Stomach smooth muscle (tissue), 2 donors: ENCODE measurements around the gene FAIM2.

Experiments
- H3K27ac ChIP-seq: one replicate; pipeline ENCODE4 v1.7.0; 2013; ENCODE audit warnings: mild to moderate bottlenecking, low read length, inconsistent platforms
- H3K27me3 ChIP-seq, 2 donors: one replicate each; pipeline ENCODE4 v1.7.0; 2013; ENCODE audit warnings: low read length in 2 of 2; ENCODE audit not compliant: insufficient read depth in 2 of 2, control insufficient read depth in 1 of 2
- H3K36me3 ChIP-seq, 2 donors: one replicate each; pipeline ENCODE4 v1.7.0; 2013; ENCODE audit warnings: low read length in 2 of 2; ENCODE audit not compliant: control insufficient read depth in 2 of 2, insufficient read depth in 2 of 2
- H3K4me1 ChIP-seq: one replicate; pipeline ENCODE4 v1.7.0; 2013; ENCODE audit warnings: low read length; ENCODE audit not compliant: control insufficient read depth, insufficient read depth
- H3K4me3 ChIP-seq, 2 donors: one replicate each; pipeline ENCODE4 v1.7.0; 2013; ENCODE audit warnings: low read length in 2 of 2
- H3K9ac ChIP-seq, 2 donors: one replicate each; pipeline ENCODE4 v1.7.0; 2013; ENCODE audit warnings: low read length in 2 of 2, mild to moderate bottlenecking in 1 of 2
- H3K9me3 ChIP-seq, 2 donors: one replicate each; pipeline ENCODE4 v1.7.0; 2013; ENCODE audit warnings: low read length in 2 of 2; ENCODE audit not compliant: control insufficient read depth in 2 of 2
- donor health status: healthy.
- donor health status: Pancreatic carcinoma.

FAIM2 gene

DNA sequence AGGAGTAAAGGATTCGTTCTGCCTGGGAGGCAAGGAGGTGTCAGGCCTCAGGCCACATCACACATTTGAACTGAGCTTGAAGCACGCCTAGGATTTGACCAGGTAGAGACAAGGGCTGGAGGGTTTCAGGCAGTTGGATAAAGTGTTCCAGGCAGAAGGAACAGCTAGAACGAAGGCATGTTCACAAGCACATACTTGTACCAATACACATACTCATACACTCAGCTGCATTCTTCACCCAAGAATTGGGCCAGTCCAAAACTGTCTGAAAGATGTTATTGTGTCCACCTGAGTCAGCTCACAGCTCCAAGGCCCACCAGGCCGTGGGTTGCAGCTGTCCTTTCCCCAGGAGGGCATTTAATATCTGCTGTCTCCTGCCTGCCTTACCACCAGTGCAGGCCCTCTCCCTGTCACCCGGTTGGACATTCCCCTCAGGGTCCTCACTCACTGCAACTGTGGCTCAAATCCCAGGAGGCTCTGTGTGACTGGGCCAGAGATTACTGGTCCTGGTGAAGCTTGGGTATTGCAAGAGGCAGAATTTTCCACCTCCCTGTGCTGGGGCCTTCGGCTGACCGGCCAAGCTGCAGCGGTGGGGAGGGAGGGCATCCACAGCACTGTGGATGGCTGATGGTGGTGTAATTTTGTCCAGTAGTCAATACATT is 34.1 kb upstream of the FAIM2 start:
- Histone ChIP-seq H3K4me1 (no peaks in the 10 kb centered on the region), H3K36me3 (no peaks in the 10 kb centered on the region), H3K27ac (no peak overlapping the region), H3K27me3 (no peaks in the 10 kb centered on the region), H3K4me3 (no peak overlapping the region), H3K9me3 (no peaks in the 10 kb centered on the region), H3K9ac (no peak overlapping the region)

DNA sequence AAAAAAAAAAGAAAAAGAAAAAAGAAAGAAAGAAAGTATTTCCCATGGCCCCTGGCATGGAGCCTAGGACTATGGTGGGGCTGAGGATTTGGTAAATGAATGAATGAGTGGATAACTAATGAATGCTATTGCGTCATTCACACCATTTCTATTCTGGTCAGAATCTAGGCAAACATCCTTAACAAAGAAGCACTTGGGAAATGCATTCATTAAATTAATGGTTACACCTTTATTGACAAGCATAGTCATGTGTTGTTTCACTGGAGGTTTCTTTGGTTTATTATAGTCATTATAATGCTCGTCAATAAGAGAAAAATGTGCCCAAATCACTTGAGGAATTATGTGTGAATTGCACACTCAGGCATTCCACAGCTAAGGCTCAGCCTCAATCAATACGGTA is 33.2 kb upstream of the FAIM2 start:
- no peak overlapping the region for H3K4me3 ChIP-seq
- H3K9me3 ChIP-seq = no peaks in the 10 kb centered on the region
- H3K36me3 ChIP-seq = no peaks in the 10 kb centered on the region
- no peaks in the 10 kb centered on the region for H3K27me3 ChIP-seq
- no peak overlapping the region for H3K27ac ChIP-seq
- no peaks in the 10 kb centered on the region for H3K4me1 ChIP-seq
- H3K9ac ChIP-seq = no peak overlapping the region

DNA sequence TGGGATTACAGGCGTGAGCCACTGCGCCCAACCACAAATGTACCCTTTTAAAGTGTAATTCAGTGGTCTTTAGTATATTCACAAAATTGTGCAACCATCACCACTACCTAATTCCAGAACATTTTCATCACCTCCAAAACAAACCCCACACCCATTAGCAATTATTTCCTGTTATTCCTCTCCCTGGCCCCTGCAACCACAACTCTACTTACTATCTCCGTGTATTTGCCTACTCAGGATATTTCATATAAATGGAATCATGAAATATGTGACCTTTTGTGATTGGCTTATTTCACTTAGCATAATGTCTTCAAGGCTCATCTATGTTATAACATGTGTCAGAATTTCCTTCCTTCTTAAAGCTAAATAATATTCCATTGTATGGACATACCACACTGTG is 30.8 kb upstream of the FAIM2 start:
- H3K4me1 ChIP-seq = no peaks in the 10 kb centered on the region
- no peaks in the 10 kb centered on the region for H3K9me3 ChIP-seq
- H3K4me3 ChIP-seq = no peak overlapping the region
- H3K36me3 ChIP-seq = no peaks in the 10 kb centered on the region
- H3K9ac ChIP-seq = no peak overlapping the region
- no peak overlapping the region for H3K27ac ChIP-seq
- no peaks in the 10 kb centered on the region for H3K27me3 ChIP-seq

DNA sequence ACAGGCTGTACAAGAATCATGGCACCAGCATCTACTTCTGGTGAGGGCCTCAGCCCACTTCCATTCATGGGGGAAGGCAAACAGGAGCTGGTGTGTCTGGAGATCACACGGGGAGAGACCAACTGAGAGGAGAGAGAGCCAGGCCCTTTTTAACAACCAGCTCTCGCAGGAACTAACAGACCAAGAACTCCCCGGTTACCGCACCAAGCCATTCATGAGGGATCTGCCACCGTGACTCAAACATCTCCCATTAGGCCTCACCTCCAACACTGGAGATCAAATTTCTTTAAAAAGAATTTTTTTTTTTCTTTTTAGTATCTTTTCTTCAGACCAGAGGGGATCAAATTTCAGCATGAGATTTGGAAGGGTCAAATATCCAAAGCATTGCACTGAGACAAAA is 30.1 kb upstream of the FAIM2 start:
- H3K27me3 ChIP-seq = peaks cover 0 to 2% of the 10 kb centered on the region in 2 donors
- H3K9me3 ChIP-seq = no peaks in the 10 kb centered on the region
- no peak overlapping the region for H3K4me3 ChIP-seq
- no peak overlapping the region for H3K9ac ChIP-seq
- H3K36me3 ChIP-seq = no peaks in the 10 kb centered on the region
- no peak overlapping the region for H3K27ac ChIP-seq
- H3K4me1 ChIP-seq = no peaks in the 10 kb centered on the region

DNA sequence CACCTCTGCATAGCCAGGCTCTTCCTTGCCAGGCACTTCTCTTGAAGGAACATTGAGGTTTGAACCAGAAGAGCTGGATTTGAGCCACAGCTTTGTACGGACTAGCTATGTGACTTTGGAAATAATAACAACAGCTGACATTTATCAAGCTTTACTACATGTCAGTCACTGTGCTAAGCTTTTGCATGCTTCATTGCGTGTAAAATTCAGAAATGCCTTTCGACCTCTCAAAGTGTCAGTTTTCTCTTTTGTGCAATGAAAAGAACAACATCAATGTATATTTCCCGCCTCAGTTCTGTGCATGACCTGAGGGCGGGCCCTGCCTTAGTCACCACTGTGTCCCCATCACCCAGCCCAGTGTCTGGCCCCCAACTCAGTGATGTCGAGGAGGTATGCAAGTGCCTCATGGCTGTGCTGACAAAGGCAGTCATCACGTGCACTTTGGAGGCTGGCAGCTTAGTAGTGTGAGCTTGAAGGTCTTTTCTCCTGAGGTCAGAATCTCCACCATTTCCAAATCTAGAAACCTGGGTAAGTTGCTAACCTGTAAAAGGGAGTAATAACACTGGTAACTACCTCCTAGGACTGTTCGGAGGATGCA is 28.9 kb upstream of the FAIM2 start:
- H3K4me1 ChIP-seq = no peaks in the 10 kb centered on the region
- no peaks in the 10 kb centered on the region for H3K9me3 ChIP-seq
- H3K4me3 ChIP-seq = no peak overlapping the region
- H3K36me3 ChIP-seq = no peaks in the 10 kb centered on the region
- no peak overlapping the region for H3K27ac ChIP-seq
- peaks cover 0 to 2% of the 10 kb centered on the region in 2 donors for H3K27me3 ChIP-seq
- H3K9ac ChIP-seq = no peak overlapping the region

DNA sequence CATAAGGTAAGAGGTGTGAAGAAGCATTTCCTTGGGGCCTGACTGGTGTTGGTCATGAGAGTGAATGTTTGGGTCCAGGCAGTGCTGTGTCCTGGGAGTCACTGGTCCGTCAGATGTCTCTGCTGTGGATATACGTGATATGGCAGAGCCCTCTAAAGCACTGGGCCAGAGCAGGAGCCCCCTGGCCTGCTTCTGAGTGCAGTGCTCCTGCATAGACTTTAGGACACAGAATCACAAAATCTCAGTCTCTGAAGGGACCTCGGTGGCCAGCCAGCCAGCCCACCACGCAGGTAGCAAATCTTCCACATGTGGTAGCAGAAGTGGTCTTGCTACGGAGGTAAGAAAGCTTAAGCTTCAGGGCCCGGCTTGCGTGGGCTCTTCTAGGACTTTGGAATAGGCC is 28.3 kb upstream of the FAIM2 start:
- no peaks in the 10 kb centered on the region for H3K4me1 ChIP-seq
- no peaks in the 10 kb centered on the region for H3K36me3 ChIP-seq
- no peak overlapping the region for H3K27ac ChIP-seq
- peaks cover 0 to 2% of the 10 kb centered on the region in 2 donors for H3K27me3 ChIP-seq
- no peak overlapping the region for H3K4me3 ChIP-seq
- no peaks in the 10 kb centered on the region for H3K9me3 ChIP-seq
- H3K9ac ChIP-seq = no peak overlapping the region

DNA sequence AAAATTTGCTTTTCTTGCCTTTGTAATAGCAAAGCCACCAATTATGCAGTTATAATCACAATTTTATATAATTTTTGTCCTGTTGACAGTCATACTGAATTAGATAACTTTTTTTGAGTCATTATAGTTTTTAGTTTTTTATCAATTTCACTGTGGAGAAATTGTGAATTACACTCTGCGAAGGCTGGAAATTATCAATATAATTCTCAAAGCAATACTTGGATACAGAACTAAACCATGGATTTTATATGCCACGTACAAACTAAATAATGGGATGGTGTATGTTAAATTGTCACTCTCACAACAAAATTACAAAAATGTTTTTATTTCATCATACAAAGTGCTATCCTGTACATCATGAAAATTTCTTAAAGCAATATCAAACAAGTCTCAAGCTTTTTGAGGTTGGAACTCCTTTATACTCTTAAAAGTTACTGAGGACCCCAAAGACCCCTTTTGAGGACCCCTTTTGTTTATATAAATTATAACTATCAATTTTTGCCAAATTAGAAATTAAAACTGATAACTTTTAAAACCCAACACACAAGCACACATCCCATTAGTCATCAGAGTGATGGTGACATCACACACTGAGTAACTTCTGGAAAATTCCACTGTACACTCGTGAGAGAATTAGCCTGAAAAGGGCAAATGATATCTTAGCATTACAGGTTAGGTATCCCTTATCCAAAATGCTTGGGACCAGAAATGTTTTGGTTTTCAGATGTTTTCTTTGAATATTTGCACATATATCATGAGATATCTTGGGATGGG is 27.0 kb upstream of the FAIM2 start:
- H3K4me3 ChIP-seq = no peak overlapping the region
- no peaks in the 10 kb centered on the region for H3K4me1 ChIP-seq
- peaks cover 0 to 2% of the 10 kb centered on the region in 2 donors for H3K27me3 ChIP-seq
- no peak overlapping the region for H3K9ac ChIP-seq
- no peak overlapping the region for H3K27ac ChIP-seq
- H3K36me3 ChIP-seq = no peaks in the 10 kb centered on the region
- no peaks in the 10 kb centered on the region for H3K9me3 ChIP-seq

DNA sequence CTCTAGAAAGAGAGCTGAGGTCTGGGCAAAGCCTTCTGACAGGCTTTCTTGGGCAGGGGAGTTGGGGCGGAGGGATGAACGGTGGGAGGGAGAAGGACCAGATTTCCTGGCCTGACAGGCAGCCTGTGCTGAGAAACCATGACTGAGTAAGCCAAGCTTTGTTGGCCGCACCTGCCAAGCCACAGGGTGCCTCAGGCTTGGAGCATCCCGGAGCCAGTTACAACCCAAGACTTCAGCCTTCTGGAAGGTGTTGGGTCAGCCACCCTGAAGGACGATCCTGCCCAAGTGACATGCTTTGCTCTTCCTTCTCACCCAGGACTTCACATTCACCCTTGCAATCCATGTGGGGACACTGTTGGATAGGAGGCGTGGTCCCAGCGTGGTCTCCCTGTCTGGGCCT is 25.9 kb upstream of the FAIM2 start:
- H3K4me3 ChIP-seq = no peak overlapping the region

DNA sequence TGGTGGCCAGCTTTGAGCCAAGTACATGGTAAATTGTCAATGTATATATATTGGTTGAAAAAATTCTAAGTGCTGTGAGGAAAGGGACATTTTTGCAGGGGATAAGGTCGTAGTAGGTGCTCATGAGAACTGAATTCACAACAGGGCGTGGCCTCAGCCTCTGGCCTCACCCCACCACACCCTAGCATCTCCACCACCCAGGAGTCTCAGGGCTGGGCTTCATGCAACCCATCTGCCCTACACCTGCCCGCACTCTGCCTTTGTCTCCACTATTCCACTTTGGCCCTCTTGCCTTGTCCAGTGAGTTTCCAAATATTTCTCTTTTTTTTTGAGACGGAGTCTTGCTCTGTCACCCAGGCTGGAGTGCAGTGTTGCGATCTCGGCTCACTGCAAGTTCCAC is 24.8 kb upstream of the FAIM2 start:
- H3K4me1 ChIP-seq = peaks cover 3% of the 10 kb centered on the region

More for the DNA sequence above, 25.9 kb upstream of the FAIM2 start:
- no peaks in the 10 kb centered on the region for H3K9me3 ChIP-seq
- H3K4me1 ChIP-seq = no peaks in the 10 kb centered on the region
- peaks cover 0 to 2% of the 10 kb centered on the region in 2 donors for H3K27me3 ChIP-seq
- no peak overlapping the region for H3K27ac ChIP-seq
- H3K36me3 ChIP-seq = no peaks in the 10 kb centered on the region
- H3K9ac ChIP-seq = no peak overlapping the region

DNA sequence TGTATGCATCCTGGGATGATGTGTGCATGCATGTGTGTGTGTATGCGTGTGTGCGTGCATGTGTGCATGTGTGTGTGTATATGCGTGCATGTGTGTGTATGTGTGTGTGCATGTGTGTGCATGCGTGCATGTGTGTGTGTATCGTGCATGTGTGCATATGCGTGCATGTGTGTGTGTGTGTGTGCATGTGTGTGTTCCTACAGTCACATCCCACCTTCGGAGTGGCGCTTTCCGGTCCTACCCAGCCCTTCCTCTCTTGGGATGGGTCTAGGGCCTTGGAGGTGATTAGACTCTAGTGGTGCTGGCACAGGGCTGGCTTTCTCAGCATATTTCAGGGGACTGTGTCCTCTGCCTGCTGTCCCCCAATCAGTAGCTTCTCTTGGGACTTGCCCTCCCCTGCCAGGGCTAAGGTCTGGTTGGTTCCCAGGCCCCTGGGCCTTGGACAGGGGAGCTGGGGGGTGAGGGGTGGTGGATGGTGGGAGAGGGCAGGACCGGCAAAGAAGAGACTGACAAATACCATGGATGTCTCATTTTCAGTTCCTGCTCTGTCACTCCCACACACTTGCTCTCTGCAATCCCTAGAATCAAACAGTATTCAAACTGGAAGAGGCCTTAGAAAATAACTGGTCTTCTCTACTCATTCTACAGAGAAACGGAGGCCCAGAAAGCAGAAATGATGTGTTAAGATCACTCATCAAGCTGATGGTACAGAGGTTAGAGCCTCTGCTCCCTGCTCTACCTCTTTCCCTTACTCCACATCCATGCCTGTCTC is 21.9 kb upstream of the FAIM2 start:
- H3K27ac ChIP-seq = no peak overlapping the region
- H3K4me3 ChIP-seq = no peak overlapping the region
- peaks cover 3% of the 10 kb centered on the region for H3K4me1 ChIP-seq
- no peaks in the 10 kb centered on the region for H3K9me3 ChIP-seq
- H3K27me3 ChIP-seq = peaks cover 0 to 2% of the 10 kb centered on the region in 2 donors
- H3K36me3 ChIP-seq = no peaks in the 10 kb centered on the region
- H3K9ac ChIP-seq = no peak overlapping the region

More for the DNA sequence above, 24.8 kb upstream of the FAIM2 start:
- Histone ChIP-seq H3K36me3 (no peaks in the 10 kb centered on the region), H3K9ac (no peak overlapping the region), H3K4me3 (no peak overlapping the region), H3K27me3 (peaks cover 0 to 2% of the 10 kb centered on the region in 2 donors), H3K9me3 (no peaks in the 10 kb centered on the region), H3K27ac (no peak overlapping the region)
